HG02885 (cell line): ENCODE data around the gene RCBTB1.
A peak's percentile ranks its signal among the peaks of the same experiment; 100 is the strongest.

Experiments
- ATAC-seq: cut with Tn5 transposase; IDR thresholded peaks from one replicate; pipeline ENCODE4 v1.9.1; 2021; ENCODE audit warnings: mild to moderate bottlenecking; ENCODE audit not compliant: unreplicated experiment, poor library complexity

RCBTB1 gene

GRCh38 chr13:49563516-49563915, 21.8 kb downstream of the RCBTB1 start:
- no peak for ATAC-seq

GRCh38 chr13:49561062-49561410, 24.3 kb downstream of the RCBTB1 start:
- ATAC-seq: no peak

GRCh38 chr13:49560270-49561061, 24.9 kb downstream of the RCBTB1 start:
- ATAC-seq: no peak

GRCh38 chr13:49559006-49559405, 26.4 kb downstream of the RCBTB1 start:
- ATAC-seq: no peak

- ATAC-seq: no peak
These were observed 31.0 kb downstream of the RCBTB1 start for GRCh38 chr13:49554387-49554786.

GRCh38 chr13:49553888-49554287, 31.5 kb downstream of the RCBTB1 start:
- no peak for ATAC-seq

GRCh38 chr13:49550942-49551644, 34.3 kb downstream of the RCBTB1 start:
- ATAC-seq: no peak

GRCh38 chr13:49549289-49549688, 36.1 kb downstream of the RCBTB1 start:
- no peak for ATAC-seq

- no peak for ATAC-seq
These were observed 38.8 kb downstream of the RCBTB1 start for GRCh38 chr13:49546561-49546960.

- no peak for ATAC-seq
These were observed 39.7 kb downstream of the RCBTB1 start for GRCh38 chr13:49545661-49546060.

- ATAC-seq: no peak
These were observed 41.7 kb downstream of the RCBTB1 start for GRCh38 chr13:49543656-49544055.

- ATAC-seq: no peak
These were observed 44.8 kb downstream of the RCBTB1 start for GRCh38 chr13:49540552-49540951.

- ATAC-seq: no peak
These were observed 45.6 kb downstream of the RCBTB1 start for GRCh38 chr13:49539746-49540145.

- no peak for ATAC-seq
These were observed 46.0 kb downstream of the RCBTB1 start for GRCh38 chr13:49539313-49539712.

GRCh38 chr13:49538404-49538803, 47.0 kb downstream of the RCBTB1 start:
- ATAC-seq: no peak

GRCh38 chr13:49536144-49536873, 49.0 kb downstream of the RCBTB1 start:
- ATAC-seq: no peak

GRCh38 chr13:49533591-49534269, 51.6 kb downstream of the RCBTB1 start:
- no peak for ATAC-seq

GRCh38 chr13:49533011-49533410, 52.3 kb downstream of the RCBTB1 start:
- ATAC-seq: no peak

GRCh38 chr13:49532593-49532992, 52.8 kb downstream of the RCBTB1 start:
- no peak for ATAC-seq

- ATAC-seq: peak; percentile 73
These were observed 54.9 kb downstream of the RCBTB1 start for GRCh38 chr13:49530457-49530856.

GRCh38 chr13:49528161-49528560, 57.2 kb downstream of the RCBTB1 start:
- no peak for ATAC-seq
